Right atrium auricular region (tissue), 2 donors: Measurements from ENCODE around the gene CCN2. TPM values are rescaled to one million over a fixed set of nuclear protein-coding genes. Genes with fewer than 3 reads are reported as not detected.

Experiments
- DNase-seq: peaks from one replicate; pipeline ENCODE4 v3.0.0-alpha.2; 2019; ENCODE audit warnings: low spot score
- H3K27ac ChIP-seq, 2 donors: fragments of 200-600 bp; sonication (generic); 1 replicate in 1 of 2; 2 replicates in 1 of 2; pipeline ENCODE4 v1.5.1; 2016 to 2019
- H3K27me3 ChIP-seq, 2 donors: fragments of 200-600 bp; sonication (generic); one replicate each; pipeline versions ENCODE4 v1.5.1 to v1.6.0; 2017 to 2019
- H3K36me3 ChIP-seq: fragments of 200-600 bp; sonication (generic); one replicate; pipeline ENCODE4 v1.5.1; 2016
- H3K4me1 ChIP-seq, 2 donors: fragments of 200-600 bp; sonication (generic); one replicate each; pipeline versions ENCODE4 v1.5.1 to v1.6.0; 2017 to 2019
- H3K4me3 ChIP-seq, 2 donors: fragments of 200-600 bp; sonication (generic); 1 replicate in 1 of 2; 2 replicates in 1 of 2; pipeline ENCODE4 v1.5.1; 2017 to 2019; ENCODE audit warnings: mild to moderate bottlenecking in 1 of 2, moderate library complexity in 1 of 2
- H3K9me3 ChIP-seq, 2 donors: fragments of 200-600 bp; sonication (generic); one replicate each; pipeline ENCODE4 v1.5.1; 2019
- CTCF ChIP-seq, 2 donors: fragments of 200-600 bp; sonication (generic); IDR thresholded peaks; one replicate each; pipeline ENCODE4 v1.5.1; 2019; ENCODE audit warnings: antibody characterized with exemption in 2 of 2
- total RNA-seq, 2 donors: library from RNA; depleted of rRNA; stranded (reverse); fragments of >200 nt; gene quantifications; one replicate each; pipeline ENCODE4 v1.1.0, GENCODE V29; 2016

CCN2 gene
- total RNA-seq, 2 donors from 2014 or later = 203 to 356 TPM

GRCh38 chr6:131972741-131973140 lies 21.6 kb upstream of the CCN2 start:
- H3K36me3 ChIP-seq = no peaks in the 10 kb centered on the region
- no peaks in the 10 kb centered on the region for H3K27me3 ChIP-seq
- H3K4me1 ChIP-seq = peaks cover 0 to 9% of the 10 kb centered on the region in 2 donors
- H3K27ac ChIP-seq = no peak overlapping the region
- no peak overlapping the region for H3K4me3 ChIP-seq
- DNase-seq = no peak
- H3K9me3 ChIP-seq = no peaks in the 10 kb centered on the region
- no peak for TF ChIP-seq CTCF (IDR thresholded peaks at IDR 0.05)

- H3K4me1 ChIP-seq = no peaks in the 10 kb centered on the region
- no peak for TF ChIP-seq CTCF (IDR thresholded peaks at IDR 0.05)
- no peak for DNase-seq
- no peaks in the 10 kb centered on the region for H3K36me3 ChIP-seq
- H3K9me3 ChIP-seq = no peaks in the 10 kb centered on the region
- H3K27ac ChIP-seq = no peak overlapping the region
- no peaks in the 10 kb centered on the region for H3K27me3 ChIP-seq
- no peak overlapping the region for H3K4me3 ChIP-seq
Measured at GRCh38 chr6:131970076-131970859, 19.1 kb upstream of the CCN2 start.

- Histone ChIP-seq H3K4me3 (no peak overlapping the region), H3K27ac (no peak overlapping the region), H3K27me3 (no peaks in the 10 kb centered on the region), H3K9me3 (no peaks in the 10 kb centered on the region), H3K4me1 (no peaks in the 10 kb centered on the region), H3K36me3 (no peaks in the 10 kb centered on the region)
- no peak for TF ChIP-seq CTCF (IDR thresholded peaks at IDR 0.05)
- DNase-seq = no peak
Measured at GRCh38 chr6:131968656-131969055, 17.5 kb upstream of the CCN2 start.

GRCh38 chr6:131967948-131968347 lies 16.8 kb upstream of the CCN2 start:
- Histone ChIP-seq H3K27ac (no peak overlapping the region), H3K9me3 (no peaks in the 10 kb centered on the region), H3K36me3 (no peaks in the 10 kb centered on the region), H3K4me1 (no peaks in the 10 kb centered on the region), H3K4me3 (no peak overlapping the region), H3K27me3 (no peaks in the 10 kb centered on the region)
- no peak for TF ChIP-seq CTCF (IDR thresholded peaks at IDR 0.05)
- no peak for DNase-seq

GRCh38 chr6:131966443-131966842 lies 15.3 kb upstream of the CCN2 start:
- Histone ChIP-seq H3K27me3 (no peaks in the 10 kb centered on the region), H3K9me3 (no peaks in the 10 kb centered on the region), H3K4me1 (no peaks in the 10 kb centered on the region), H3K27ac (no peak overlapping the region), H3K36me3 (no peaks in the 10 kb centered on the region), H3K4me3 (no peak overlapping the region)
- no peak for DNase-seq
- no peak for TF ChIP-seq CTCF (IDR thresholded peaks at IDR 0.05)

GRCh38 chr6:131963063-131963462 lies 11.9 kb upstream of the CCN2 start:
- H3K4me3 ChIP-seq = no peak overlapping the region
- H3K9me3 ChIP-seq = no peaks in the 10 kb centered on the region
- no peak for DNase-seq
- no peak overlapping the region for H3K27ac ChIP-seq
- no peaks in the 10 kb centered on the region for H3K4me1 ChIP-seq
- TF ChIP-seq CTCF (IDR thresholded peaks at IDR 0.05) = no peak
- H3K36me3 ChIP-seq = no peaks in the 10 kb centered on the region
- H3K27me3 ChIP-seq = no peaks in the 10 kb centered on the region
